Activated gamma-delta T cell treated with anti-CD3 and anti-CD28 coated beads, Interleukin-2, amount 50 U/mL, for 16 hours (primary cell): ENCODE data around the gene SKIDA1.

Experiments used
- DNase-seq: peaks from one replicate; pipeline ENCODE4 v3.0.0-alpha.2; 2020; ENCODE audit warnings: low read depth

The SKIDA1 gene

GRCh38 chr10:21482821-21483220, 42.7 kb downstream of the SKIDA1 start:
- DNase-seq: no peak

DNA sequence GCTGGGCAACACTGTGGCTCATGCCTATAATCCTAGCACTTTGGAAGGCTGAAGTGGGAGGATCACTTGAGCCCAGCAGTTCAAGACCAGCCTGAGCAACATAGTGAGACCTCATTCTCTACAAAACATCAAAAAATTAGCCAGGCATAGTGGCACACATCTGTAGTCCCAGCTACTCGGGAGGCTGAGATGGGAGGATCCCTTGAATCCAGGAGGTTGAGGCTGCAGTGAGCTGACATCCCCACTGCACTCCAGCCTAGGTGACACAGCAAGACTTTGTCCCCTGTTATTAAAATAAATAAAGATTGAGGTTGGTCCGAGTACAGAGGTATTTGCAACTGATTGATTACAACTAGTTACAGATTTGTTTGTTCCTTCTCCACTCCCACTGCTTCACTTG, 44.1 kb downstream of the SKIDA1 start:
- no peak for DNase-seq

GRCh38 chr10:21479570-21480315, 45.7 kb downstream of the SKIDA1 start:
- no peak for DNase-seq

DNA sequence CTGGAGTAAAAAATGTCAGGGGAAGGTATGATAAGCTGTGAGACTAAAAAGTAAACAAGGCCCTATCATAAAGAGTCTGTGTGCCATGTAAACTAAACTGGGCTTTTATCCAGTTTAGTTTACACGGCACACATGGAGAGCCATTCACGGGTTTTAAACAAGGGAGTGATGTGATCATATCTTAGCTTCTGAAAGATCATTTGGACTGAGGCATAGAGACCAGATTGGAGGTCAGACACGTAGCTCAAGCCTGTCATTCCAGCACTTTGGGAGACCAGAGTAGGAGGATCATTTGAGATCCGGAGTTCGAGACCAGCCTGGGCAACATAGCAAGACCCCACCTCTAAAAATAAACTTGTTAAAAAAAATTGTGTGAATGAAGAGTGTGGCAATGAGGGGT, 50.1 kb downstream of the SKIDA1 start:
- no peak for DNase-seq

DNA sequence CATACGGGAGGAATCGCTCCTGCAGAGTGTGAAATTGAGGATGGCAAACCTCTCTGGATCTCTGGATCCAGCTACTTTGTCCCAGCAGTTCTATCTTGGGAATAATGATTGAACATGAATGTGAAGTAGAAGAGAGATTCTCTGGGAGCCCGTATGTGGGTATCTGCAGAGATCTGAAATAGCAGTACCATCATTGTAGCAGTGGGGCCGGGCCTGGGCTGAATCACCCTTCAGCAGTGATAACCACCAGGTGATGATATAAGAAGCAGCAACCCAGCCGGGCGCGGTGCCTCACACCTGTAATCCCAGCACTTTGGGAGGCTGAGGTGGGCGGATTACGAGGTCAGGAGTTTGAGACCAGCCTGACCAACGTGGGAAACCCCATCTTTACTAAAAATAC, 51.9 kb downstream of the SKIDA1 start:
- DNase-seq: no peak

- no peak for DNase-seq
Measured at GRCh38 chr10:21473135-21473534, 52.3 kb downstream of the SKIDA1 start.

DNA sequence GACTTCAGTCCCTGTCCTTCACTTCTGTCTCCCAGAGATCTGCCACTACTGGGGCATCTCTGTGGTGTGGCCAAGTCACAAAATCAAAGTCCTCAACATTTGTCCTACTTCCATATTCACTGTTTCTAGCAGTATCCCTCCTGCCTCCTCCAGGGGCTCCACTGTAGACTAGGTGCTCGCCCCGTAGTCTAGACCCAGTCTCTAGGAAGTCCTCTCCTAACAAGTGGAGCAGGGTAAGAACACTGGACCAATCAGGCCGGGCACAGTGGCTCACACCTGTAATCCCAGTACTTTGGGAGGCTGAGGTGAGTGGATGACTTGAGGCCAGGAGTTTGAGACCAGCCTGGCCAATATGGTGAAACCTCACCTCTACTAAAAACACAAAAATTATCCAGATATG, 57.4 kb downstream of the SKIDA1 start:
- DNase-seq: no peak

DNA sequence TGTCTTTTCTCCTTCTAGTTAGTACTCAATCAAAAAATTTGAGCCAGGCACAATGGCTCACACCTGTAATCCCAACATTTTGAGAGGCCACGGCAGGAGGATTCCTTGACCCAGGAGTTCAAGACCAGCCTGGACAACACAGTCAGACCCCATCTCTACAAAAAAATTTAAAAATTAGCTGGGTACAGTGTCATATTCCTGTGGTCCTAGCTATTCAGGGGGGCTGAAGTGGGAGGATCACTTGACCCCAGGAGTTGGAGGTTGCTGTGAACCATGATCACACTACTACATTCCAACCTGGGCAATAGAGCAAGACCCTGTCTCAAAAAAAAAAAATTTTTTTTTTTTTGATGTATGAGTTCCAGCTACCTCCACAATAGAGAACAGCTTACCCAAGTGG, 57.8 kb downstream of the SKIDA1 start:
- no peak for DNase-seq

DNA sequence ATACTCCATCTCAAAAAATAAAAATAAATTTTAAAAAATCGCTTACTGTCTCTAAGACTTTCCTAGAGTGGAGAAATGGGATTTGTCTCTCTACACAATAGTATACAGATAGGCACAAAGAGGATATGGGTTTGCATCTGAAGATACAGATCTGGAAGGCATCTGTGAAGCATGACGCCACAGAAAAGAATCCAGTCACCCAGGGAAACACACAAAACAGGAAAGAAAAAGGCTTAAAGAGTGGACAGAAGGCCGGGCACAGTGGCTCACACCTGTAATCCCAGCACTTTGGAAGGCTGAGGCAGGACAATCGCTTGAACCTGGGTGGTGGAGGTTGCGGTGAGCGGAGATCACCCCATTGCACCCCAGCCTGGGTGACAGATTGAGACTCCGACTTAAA, 61.3 kb downstream of the SKIDA1 start:
- DNase-seq: no peak
